ENCODE measurements around the gene FRRS1. TPM values are rescaled to one million over a fixed set of nuclear protein-coding genes. Genes with fewer than 3 reads are reported as not detected.

The FRRS1 gene
- total and polyA plus RNA-seq, 12 donors = 0.81 to 26.8 (median 16.5) TPM

- Histone ChIP-seq H3K27me3 (no peaks in the 10 kb centered on the region), H3K4me1 (replicated peaks in 1 of 2) (peaks cover 0 to 10% of the 10 kb centered on the region in 2 donors), H3K4me3 (no peak overlapping the region), H3K27ac (no peak overlapping the region), H3K9me3 (replicated peaks in 1 of 3) (no peaks in the 10 kb centered on the region), H3K36me3 (replicated peaks in 1 of 2) (no peaks in the 10 kb centered on the region)
- intact Hi-C loops (cut with DNase I) = no loop called here
- TF ChIP-seq CTCF (IDR thresholded peaks at IDR 0.05) (no peak), POLR2A (IDR thresholded peaks at IDR 0.05) (no peak)
- 86 to 98% (median 89%) methylated on average over 2 of the region's 2 CpGs for WGBS, 4 donors
- DNase-seq = no peak
These were observed 39.6 kb downstream of the FRRS1 start for GRCh38 chr1:99726818-99727217.

GRCh38 chr1:99726407-99726806 is 40.0 kb downstream of the FRRS1 start:
- TF ChIP-seq CTCF (IDR thresholded peaks at IDR 0.05) (no peak), POLR2A (IDR thresholded peaks at IDR 0.05) (no peak)
- H3K4me1 ChIP-seq (replicated peaks in 1 of 2) = peaks cover 0 to 10% of the 10 kb centered on the region in 2 donors
- no peak overlapping the region for H3K4me3 ChIP-seq
- H3K36me3 ChIP-seq (replicated peaks in 1 of 2) = no peaks in the 10 kb centered on the region
- no peaks in the 10 kb centered on the region for H3K27me3 ChIP-seq
- no peak for DNase-seq
- no peak overlapping the region for H3K27ac ChIP-seq
- intact Hi-C loops (cut with DNase I) = no loop called here
- WGBS, 4 donors = 92 to 98% (median 96%) methylated on average over 1 of the region's 1 CpG
- no peaks in the 10 kb centered on the region for H3K9me3 ChIP-seq (replicated peaks in 1 of 3)

GRCh38 chr1:99725996-99726395 is 40.4 kb downstream of the FRRS1 start:
- Histone ChIP-seq H3K36me3 (replicated peaks in 1 of 2) (no peaks in the 10 kb centered on the region), H3K4me3 (no peak overlapping the region), H3K9me3 (replicated peaks in 1 of 3) (no peaks in the 10 kb centered on the region), H3K27ac (no peak overlapping the region), H3K4me1 (replicated peaks in 1 of 2) (peaks cover 0 to 10% of the 10 kb centered on the region in 2 donors), H3K27me3 (no peaks in the 10 kb centered on the region)
- intact Hi-C loops (cut with DNase I) = no loop called here
- TF ChIP-seq POLR2A (IDR thresholded peaks at IDR 0.05) = no peak
- no peak for TF ChIP-seq CTCF (IDR thresholded peaks at IDR 0.05)
- no peak for DNase-seq
- WGBS, 4 donors = 58 to 63% (median 59%) methylated on average over 4 of the region's 4 CpGs

GRCh38 chr1:99723251-99723650 is 43.2 kb downstream of the FRRS1 start:
- H3K27ac ChIP-seq = no peak overlapping the region
- WGBS, 4 donors = 92 to 100% (median 94%) methylated on average over 3 of the region's 3 CpGs
- peaks cover 0 to 10% of the 10 kb centered on the region in 2 donors for H3K4me1 ChIP-seq (replicated peaks in 1 of 2)
- no peak overlapping the region for H3K4me3 ChIP-seq
- H3K36me3 ChIP-seq (replicated peaks in 1 of 2) = no peaks in the 10 kb centered on the region
- DNase-seq = no peak
- no peak for TF ChIP-seq POLR2A (IDR thresholded peaks at IDR 0.05)
- TF ChIP-seq CTCF (IDR thresholded peaks at IDR 0.05) = no peak
- H3K27me3 ChIP-seq = no peaks in the 10 kb centered on the region
- intact Hi-C loops (cut with DNase I) = no loop called here
- no peaks in the 10 kb centered on the region for H3K9me3 ChIP-seq (replicated peaks in 1 of 3)

Measured in adrenal gland (tissue), 12 donors.